CD14-positive monocyte (primary cell): ENCODE data around the gene AQP7. TPM values are rescaled to one million over a fixed set of nuclear protein-coding genes. Genes with fewer than 3 reads are reported as not detected.
A peak's percentile ranks its signal among the peaks of the same experiment; 100 is the strongest.

Experiments
- DNase-seq, 3 donors: peaks; one replicate each; pipeline ENCODE4 v3.0.0-alpha.2; 2011 to 2022
- H2AFZ ChIP-seq: 2 replicates; pipeline ENCODE4 v1.6.0; 2012; ENCODE audit warnings: mild to moderate bottlenecking, low read depth, low read length, inconsistent platforms; ENCODE audit not compliant: insufficient read depth, poor library complexity, severe bottlenecking
- H3K27ac ChIP-seq, 2 donors: 1 replicate in 1 of 2; 2 replicates in 1 of 2; pipeline ENCODE4 v1.5.1; 2012 to 2013; ENCODE audit warnings: low read length in 2 of 2, control low read depth in 1 of 2, inconsistent platforms in 1 of 2, low read depth in 1 of 2, mild to moderate bottlenecking in 1 of 2
- H3K27me3 ChIP-seq, 2 donors: one replicate each; pipeline versions ENCODE4 v1.6.0 to v1.6.1; 2011 to 2013; ENCODE audit warnings: low read length in 2 of 2; ENCODE audit not compliant: control insufficient read depth in 2 of 2, insufficient read depth in 2 of 2
- H3K36me3 ChIP-seq, 2 donors: replicated peaks in 1 of 2; 1 replicate in 1 of 2; 2 replicates in 1 of 2; pipeline versions ENCODE4 v1.5.1 to v1.6.1; 2012 to 2013; ENCODE audit warnings: low read length in 2 of 2, control low read depth in 1 of 2, inconsistent platforms in 1 of 2, mild to moderate bottlenecking in 1 of 2; ENCODE audit not compliant: insufficient read depth in 2 of 2, control insufficient read depth in 1 of 2
- H3K4me1 ChIP-seq, 2 donors: 1 replicate in 1 of 2; 2 replicates in 1 of 2; pipeline versions ENCODE4 v1.5.1 to v1.6.1; 2012 to 2013; ENCODE audit warnings: low read length in 2 of 2, control low read depth in 1 of 2, inconsistent platforms in 1 of 2, mild to moderate bottlenecking in 1 of 2, moderate library complexity in 1 of 2; ENCODE audit not compliant: insufficient read depth in 2 of 2, control insufficient read depth in 1 of 2
- H3K4me2 ChIP-seq: replicated peaks from 2 replicates; pipeline ENCODE3; 2012; ENCODE audit warnings: low read length, moderate library complexity, mild to moderate bottlenecking; ENCODE audit not compliant: poor library complexity, severe bottlenecking; ENCODE audit errors: extremely low read depth
- H3K4me3 ChIP-seq, 3 experiments: fragments of 200-600 bp in 1 of 3; sonication (generic) in 1 of 3; replicated peaks in 1 of 3; 1 replicate in 2 of 3; 2 replicates in 1 of 3; pipeline ENCODE4 v1.5.1; 2011 to 2013; ENCODE audit warnings: low read length in 3 of 3, mild to moderate bottlenecking in 3 of 3, control low read depth in 2 of 3, low read depth in 2 of 3, inconsistent platforms in 1 of 3, moderate library complexity in 1 of 3
- H3K79me2 ChIP-seq: 2 replicates; pipeline ENCODE4 v1.6.0; 2012; ENCODE audit warnings: mild to moderate bottlenecking, control low read depth, inconsistent platforms, low read length, moderate library complexity; ENCODE audit not compliant: insufficient read depth
- H3K9ac ChIP-seq: 2 replicates; pipeline ENCODE4 v1.6.0; 2017; ENCODE audit warnings: low read length, mild to moderate bottlenecking; ENCODE audit not compliant: insufficient read depth, poor library complexity, severe bottlenecking
- H3K9me3 ChIP-seq, 2 donors: replicated peaks in 1 of 2; 1 replicate in 1 of 2; 2 replicates in 1 of 2; pipeline versions ENCODE4 v1.5.1 to v1.6.1; 2012 to 2013; ENCODE audit warnings: low read length in 2 of 2, control low read depth in 1 of 2; ENCODE audit not compliant: control insufficient read depth in 1 of 2, insufficient read depth in 1 of 2
- H4K20me1 ChIP-seq: 2 replicates; pipeline ENCODE4 v1.6.0; 2012; ENCODE audit warnings: mild to moderate bottlenecking, low read length, control low read depth, moderate library complexity; ENCODE audit not compliant: insufficient read depth
- H3K27ac Mint-ChIP-seq, 7 donors: one replicate each; pipeline ENCODE4 v1.8.0; 2020; ENCODE audit warnings: mild to moderate bottlenecking in 7 of 7, mixed read lengths in 7 of 7, moderate library complexity in 6 of 7, inconsistent platforms in 2 of 7
- H3K27me3 Mint-ChIP-seq, 3 donors: one replicate each; pipeline ENCODE4 v1.8.0; 2021 to 2022; ENCODE audit warnings: low read depth in 3 of 3, mild to moderate bottlenecking in 3 of 3, mixed read lengths in 3 of 3, moderate library complexity in 3 of 3, inconsistent platforms in 1 of 3
- H3K36me3 Mint-ChIP-seq, 2 donors: one replicate each; pipeline ENCODE4 v1.8.0; 2020; ENCODE audit warnings: mixed read lengths in 2 of 2, inconsistent platforms in 1 of 2, mild to moderate bottlenecking in 1 of 2
- H3K4me1 Mint-ChIP-seq: one replicate; pipeline ENCODE4 v1.8.0; 2020; ENCODE audit warnings: mild to moderate bottlenecking, mixed read lengths
- H3K4me3 Mint-ChIP-seq, 2 donors: one replicate each; pipeline ENCODE4 v1.8.0; 2020; ENCODE audit warnings: mild to moderate bottlenecking in 2 of 2, mixed read lengths in 2 of 2, moderate library complexity in 1 of 2
- H3K9me3 Mint-ChIP-seq, 7 donors: one replicate each; pipeline ENCODE4 v1.8.0; 2020 to 2022; ENCODE audit warnings: mixed read lengths in 7 of 7, mild to moderate bottlenecking in 6 of 7, moderate library complexity in 6 of 7, inconsistent platforms in 2 of 7
- CTCF ChIP-seq: fragments of 200-600 bp; IDR thresholded peaks from one replicate; pipeline ENCODE4 v1.8.0; 2022; ENCODE audit warnings: antibody characterized with exemption, mild to moderate bottlenecking
- WGBS: methylation state at CpG from one replicate; pipeline ENCODE4 v1.1.5; 2013; ENCODE audit warnings: missing lambda C conversion rate; ENCODE audit not compliant: insufficient coverage; 5-methylcytosine and 5-hydroxymethylcytosine counted together
- intact Hi-C, 2 donors: fragments of 100-400 bp; cut with micrococcal nuclease; formaldehyde crosslinking; loops; one replicate each; pipeline versions ENCODE4 v1.15.0 to v1.15.1; 2023
- polyA plus RNA-seq, 3 donors: library from polyadenylated mRNA; depleted of rRNA in 1 of 3; unstranded in 2 of 3; stranded (reverse) in 1 of 3; fragments of 300-500 nt in 2 of 3; fragments of >200 nt in 1 of 3; fragmentation: Illumina TruSeq in 2 of 3; gene quantifications; 1 replicate in 2 of 3; 2 replicates in 1 of 3; pipeline ENCODE4 v1.2.3, GENCODE V29; 2012 to 2021

Gene AQP7
- polyA plus RNA-seq, 3 donors: not detected

DNA sequence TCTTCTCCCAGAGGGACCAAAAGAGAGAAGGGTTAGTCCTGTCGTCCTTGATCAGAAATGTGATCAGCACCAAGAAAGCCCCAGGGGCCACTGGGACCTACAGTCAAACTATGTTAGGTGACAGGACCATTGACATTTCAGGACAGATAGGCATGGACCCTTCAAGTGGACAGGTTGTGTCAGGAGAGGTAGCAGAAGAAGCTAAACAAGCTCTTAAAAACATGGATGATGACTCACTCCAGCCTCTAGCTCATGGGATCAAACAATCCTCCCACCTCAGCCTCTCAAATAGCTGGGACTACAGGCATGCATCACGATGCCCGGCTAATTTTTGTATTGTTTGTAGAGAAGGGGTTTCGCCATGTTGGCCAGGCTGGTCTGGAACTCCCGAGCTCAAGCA lies 47.3 kb upstream of the AQP7 start:
- H3K9me3 Mint-ChIP-seq: peaks cover 0 to 5% (median 0%) of the 10 kb centered on the region in 7 donors
- no peak for TF ChIP-seq CTCF
- Histone ChIP-seq H2AFZ (no peak overlapping the region), H3K27me3 (peaks cover 3 to 13% of the 10 kb centered on the region in 2 donors), H3K9me3 (no peaks in the 10 kb centered on the region), H3K4me3 (no peak overlapping the region), H3K36me3 (no peaks in the 10 kb centered on the region), H3K79me2 (no peaks in the 10 kb centered on the region), H3K4me2 (no peak overlapping the region), H3K9ac (no peak overlapping the region), H4K20me1 (no peaks in the 10 kb centered on the region), H3K4me1 (peaks cover 11 to 16% of the 10 kb centered on the region in 2 donors), H3K27ac (no peak overlapping the region)
- 91% methylated on average over 1 of the region's 5 CpGs for WGBS
- intact Hi-C loops: no loop called here
- DNase-seq: no peak
- no peaks in the 10 kb centered on the region for H3K36me3 Mint-ChIP-seq
- peaks cover 18 to 31% (median 20%) of the 10 kb centered on the region in 3 donors for H3K27me3 Mint-ChIP-seq
- no peak overlapping the region for H3K4me3 Mint-ChIP-seq
- H3K27ac Mint-ChIP-seq: no peak overlapping the region
- H3K4me1 Mint-ChIP-seq: peaks cover 18% of the 10 kb centered on the region

DNA sequence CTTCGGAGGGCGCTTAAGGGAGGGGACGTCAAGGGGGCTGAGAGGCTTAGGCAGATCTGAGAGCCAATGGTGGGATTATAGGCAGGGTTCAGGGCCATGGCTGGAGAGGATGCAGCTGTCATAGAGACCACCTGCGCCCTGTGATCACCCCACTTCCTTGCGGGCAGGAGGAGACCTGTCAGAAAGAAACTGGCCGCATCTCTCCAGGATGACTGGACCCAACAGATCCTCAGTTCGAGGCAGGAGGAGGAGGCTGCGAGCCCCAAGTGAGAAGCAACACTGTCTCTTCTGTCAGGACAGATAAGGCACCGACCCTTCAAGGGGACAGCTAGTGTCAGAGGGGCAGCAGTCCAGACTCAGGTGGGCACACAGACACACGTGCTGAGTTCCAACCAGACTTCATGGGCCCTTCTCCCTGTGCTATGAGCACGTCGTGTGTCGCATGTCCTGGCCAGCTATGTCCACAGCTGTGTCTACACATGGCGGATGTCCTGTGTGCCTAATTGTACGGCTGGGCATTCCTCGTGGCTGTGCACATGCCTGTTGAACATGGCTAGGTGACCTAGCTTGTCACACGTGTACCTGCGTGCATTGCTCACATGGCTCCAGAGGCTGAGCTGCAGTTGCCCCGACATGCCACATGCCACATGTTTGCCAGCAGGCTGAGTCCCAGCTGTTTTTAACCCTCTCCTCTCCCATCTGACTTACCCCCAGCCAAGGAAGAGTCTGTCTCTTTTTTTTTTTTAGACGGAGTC lies 45.6 kb upstream of the AQP7 start:
- 46% methylated on average over 20 of the region's 20 CpGs for WGBS
- peak overlapping the region; percentile 54 for H3K9ac ChIP-seq
- Mint-ChIP-seq H3K9me3 (peaks cover 0 to 5% (median 0%) of the 10 kb centered on the region in 7 donors), H3K27me3 (peaks cover 20 to 31% (median 20%) of the 10 kb centered on the region in 3 donors), H3K4me3 (peak overlapping the region; percentile 78 to 93), H3K4me1 (peaks cover 18% of the 10 kb centered on the region), H3K36me3 (no peaks in the 10 kb centered on the region), H3K27ac (peak overlapping the region in 1 of 7 donors; percentile 61)
- DNase-seq: no peak
- peak overlapping the region in 1 of 3 experiments; percentile 74 for H3K4me3 ChIP-seq
- peaks cover 11 to 16% of the 10 kb centered on the region in 2 donors for H3K4me1 ChIP-seq
- peaks cover 3 to 13% of the 10 kb centered on the region in 2 donors for H3K27me3 ChIP-seq
- no peaks in the 10 kb centered on the region for H3K36me3 ChIP-seq
- TF ChIP-seq CTCF: no peak
- H3K4me2 ChIP-seq: peak overlapping the region; percentile 89
- H3K27ac ChIP-seq: no peak overlapping the region
- no peaks in the 10 kb centered on the region for H3K9me3 ChIP-seq
- no peaks in the 10 kb centered on the region for H4K20me1 ChIP-seq
- intact Hi-C loops: no loop called here
- H3K79me2 ChIP-seq: no peaks in the 10 kb centered on the region
- peak overlapping the region; percentile 77 for H2AFZ ChIP-seq
